AG09309 (cell line): ENCODE data around the gene ZSWIM5.
"Not testable (repeated sequence)": the region's sequence is repeated elsewhere in the genome, so short reads cannot be mapped to it uniquely, and the experiment has no call there.

Source experiments
- DNase-seq: peaks from one replicate; pipeline ENCODE4 v3.0.0-alpha.2; 2010; ENCODE audit warnings: low read depth
- H3K4me3 ChIP-seq: 2 replicates; pipeline ENCODE4 v1.5.1; 2011; ENCODE audit warnings: mild to moderate bottlenecking, low read depth, low read length, moderate library complexity; ENCODE audit not compliant: control insufficient read depth
- CTCF ChIP-seq: IDR thresholded peaks from 2 replicates; pipeline ENCODE4 v1.5.1; 2011; ENCODE audit warnings: mild to moderate bottlenecking, low read depth, low read length, inconsistent platforms; ENCODE audit not compliant: insufficient read depth, control insufficient read depth; ENCODE audit errors: missing control alignments

The ZSWIM5 gene

GRCh38 chr1:45116820-45117219 lies 89.6 kb downstream of the ZSWIM5 start:
- DNase-seq = no peak
- no peak for TF ChIP-seq CTCF
- no peak overlapping the region for H3K4me3 ChIP-seq

- TF ChIP-seq CTCF = no peak
- no peak overlapping the region for H3K4me3 ChIP-seq
- no peak for DNase-seq
Observed at GRCh38 chr1:45116340-45116739, 90.1 kb downstream of the ZSWIM5 start.

GRCh38 chr1:45115198-45115597 lies 91.2 kb downstream of the ZSWIM5 start:
- not testable (repeated sequence) for H3K4me3 ChIP-seq, DNase-seq

- H3K4me3 ChIP-seq = no peak overlapping the region
- TF ChIP-seq CTCF = no peak
- DNase-seq = no peak
Observed at GRCh38 chr1:45112661-45113060, 93.7 kb downstream of the ZSWIM5 start.

- TF ChIP-seq CTCF = no peak
- no peak for DNase-seq
- H3K4me3 ChIP-seq = no peak overlapping the region
Observed at GRCh38 chr1:45111239-45111638, 95.2 kb downstream of the ZSWIM5 start.

- no peak for DNase-seq
- TF ChIP-seq CTCF = no peak
- no peak overlapping the region for H3K4me3 ChIP-seq
Observed at GRCh38 chr1:45107782-45108181, 98.6 kb downstream of the ZSWIM5 start.

- not testable (repeated sequence) for DNase-seq
Observed at GRCh38 chr1:45106864-45107263, 99.5 kb downstream of the ZSWIM5 start.

GRCh38 chr1:45106156-45106545 lies 100.3 kb downstream of the ZSWIM5 start:
- not testable (repeated sequence) for DNase-seq, H3K4me3 ChIP-seq

More at GRCh38 chr1:45106864-45107263, 99.5 kb downstream of the ZSWIM5 start:
- H3K4me3 ChIP-seq = not testable (repeated sequence)

- DNase-seq, H3K4me3 ChIP-seq: not testable (repeated sequence)
Observed at GRCh38 chr1:45105486-45106155, 100.8 kb downstream of the ZSWIM5 start.
